Lower leg skin (tissue), 4 donors: ENCODE data around the gene IVNS1ABP. TPM values are rescaled to one million over a fixed set of nuclear protein-coding genes. Genes with fewer than 3 reads are reported as not detected.

ENCODE experiments used
- DNase-seq, 2 donors: peaks; one replicate each; pipeline ENCODE4 v3.0.0-alpha.2; 2019; ENCODE audit warnings: low spot score in 2 of 2
- H3K4me3 ChIP-seq: fragments of 200-600 bp; sonication (generic); 2 replicates; pipeline ENCODE4 v1.5.1; 2017; ENCODE audit warnings: mild to moderate bottlenecking, low read depth; ENCODE audit not compliant: poor library complexity, severe bottlenecking
- CTCF ChIP-seq, 3 donors: fragments of 450-650 bp; IDR thresholded peaks; one replicate each; pipeline ENCODE4 v1.5.1; 2016; ENCODE audit warnings: antibody characterized with exemption in 3 of 3, mild to moderate bottlenecking in 3 of 3, moderate library complexity in 2 of 3
- POLR2A ChIP-seq, 2 donors: fragments of 450-650 bp; IDR thresholded peaks; one replicate each; pipeline ENCODE4 v1.6.1; 2016 to 2017; ENCODE audit warnings: antibody characterized with exemption in 2 of 2, mild to moderate bottlenecking in 1 of 2, moderate library complexity in 1 of 2
- WGBS, 2 donors: methylation state at CpG; one replicate each; pipeline ENCODE4 v1.1.5; 2018; 5-methylcytosine and 5-hydroxymethylcytosine counted together
- intact Hi-C: fragments of 100-400 bp; cut with DNase I; formaldehyde crosslinking; loops from one replicate; pipeline ENCODE4 v1.15.0; 2023; ENCODE audit warnings: low total_unique reads
- total RNA-seq, 4 donors: library from RNA; depleted of rRNA; stranded (reverse); fragments of >200 nt; gene quantifications; one replicate each; pipeline ENCODE4 v1.1.0, GENCODE V29; 2016

The IVNS1ABP gene
- total RNA-seq, 4 donors from 2014 or later = 68.8 to 124 (median 97.7) TPM

DNA sequence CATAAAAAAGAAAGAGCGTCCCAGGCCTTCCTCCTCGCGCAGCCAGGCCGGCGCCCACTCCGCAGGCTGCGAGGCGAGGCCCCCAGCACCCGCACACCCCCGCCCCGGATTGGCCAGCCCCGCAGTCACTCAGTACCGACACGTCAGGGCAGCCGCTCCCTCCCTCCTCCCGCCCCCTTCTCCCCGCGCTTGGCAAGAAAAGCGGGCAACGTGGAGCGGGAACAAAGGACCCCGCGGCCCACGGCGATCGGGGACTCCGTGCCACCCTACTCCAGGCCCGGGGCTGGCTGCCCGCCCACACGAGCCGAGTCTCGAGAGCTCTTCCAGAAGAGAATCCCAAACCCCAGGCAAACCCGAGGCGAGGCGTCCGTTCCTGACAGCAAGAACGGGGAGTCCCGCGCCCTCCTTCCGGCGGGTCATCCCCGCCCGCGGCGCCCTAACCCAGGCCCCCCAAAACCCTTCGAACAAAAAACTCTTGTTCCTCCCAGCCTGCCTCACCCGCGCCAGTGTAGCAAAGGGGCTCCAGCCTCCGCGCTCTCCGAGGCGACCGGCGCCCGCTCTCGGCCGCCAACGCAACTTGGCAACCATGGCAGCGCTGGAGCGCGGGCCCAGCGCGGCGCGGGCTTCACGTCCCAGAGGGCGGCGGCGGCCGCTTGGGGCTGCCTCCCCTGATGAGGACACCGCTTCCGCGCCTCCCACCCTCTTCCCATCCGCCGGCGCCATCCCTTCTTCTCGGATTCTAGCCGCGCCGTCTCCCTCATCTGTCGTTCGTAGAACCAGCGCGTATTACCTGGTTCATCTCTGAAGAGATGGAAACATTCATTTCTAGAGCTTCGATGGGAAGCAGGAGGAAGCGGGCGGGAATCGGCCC is 645 bp downstream of the IVNS1ABP start:
- intact Hi-C loops = no loop called here
- TF ChIP-seq CTCF (IDR thresholded peaks at IDR 0.05) = no peak
- WGBS, 2 donors = 0 to 1% methylated on average over 76 to 80 of the region's 88 CpGs
- peak overlapping the region; percentile 98 for H3K4me3 ChIP-seq
- peak; percentile 92 to 98 for DNase-seq

- TF ChIP-seq CTCF (IDR thresholded peaks at IDR 0.05) (no peak), POLR2A (IDR thresholded peaks at IDR 0.05) (no peak)
- intact Hi-C loops = no loop called here
- no peak for DNase-seq
- H3K4me3 ChIP-seq = peak overlapping the region; percentile 98
- 8 to 11% methylated on average over 8 of the region's 8 CpGs for WGBS, 2 donors
Measured at GRCh38 chr1:185315445-185316071, 1.5 kb downstream of the IVNS1ABP start.

DNA sequence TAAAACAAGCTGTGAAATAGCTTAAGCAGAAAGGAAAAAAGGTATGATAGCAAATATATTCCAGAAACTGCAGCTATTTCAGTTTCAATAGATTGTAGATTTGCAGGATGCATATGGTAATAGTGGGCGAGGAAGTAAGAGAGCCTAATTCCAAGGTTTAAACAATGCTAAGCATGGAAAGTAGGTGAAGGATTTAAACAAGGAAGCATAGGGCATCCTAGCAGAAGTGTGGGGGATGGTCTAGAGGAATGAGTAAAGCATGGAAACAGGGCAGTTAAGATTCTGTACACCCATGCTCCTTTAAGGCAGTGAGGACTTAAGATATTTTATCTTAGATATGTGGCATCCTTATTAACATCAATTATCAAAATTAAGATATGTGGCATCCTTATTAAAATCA is 2.6 kb downstream of the IVNS1ABP start:
- WGBS, 2 donors = 20 to 37% methylated on average over 1 of the region's 1 CpG
- TF ChIP-seq CTCF (IDR thresholded peaks at IDR 0.05) (no peak), POLR2A (IDR thresholded peaks at IDR 0.05) (no peak)
- intact Hi-C loops = loop anchor here (5.0 kb wide), 1 partner anchor 568 kb away; no protein-coding TSS in a partner anchor
- no peak overlapping the region for H3K4me3 ChIP-seq
- DNase-seq = no peak

- intact Hi-C loops = loop anchor here (5.0 kb wide), 1 partner anchor 570 kb away; no protein-coding TSS in a partner anchor
- no peak overlapping the region for H3K4me3 ChIP-seq
- no peak for DNase-seq
- WGBS, 2 donors = 63 to 65% methylated on average over 4 of the region's 4 CpGs
- TF ChIP-seq CTCF (IDR thresholded peaks at IDR 0.05) = no peak
- no peak for TF ChIP-seq POLR2A (IDR thresholded peaks at IDR 0.05)
Measured at GRCh38 chr1:185312361-185313138, 4.5 kb downstream of the IVNS1ABP start.

- TF ChIP-seq POLR2A (IDR thresholded peaks at IDR 0.05) (no peak), CTCF (IDR thresholded peaks at IDR 0.05) (no peak)
- intact Hi-C loops = loop anchor here (5.0 kb wide), 1 partner anchor 571 kb away; no protein-coding TSS in a partner anchor
- no peak for DNase-seq
- no peak overlapping the region for H3K4me3 ChIP-seq
Measured at GRCh38 chr1:185311589-185312225, 5.3 kb downstream of the IVNS1ABP start.
